Aorta (tissue), 5 donors: ENCODE data around the gene BAX. TPM values are rescaled to one million over a fixed set of nuclear protein-coding genes. Genes with fewer than 3 reads are reported as not detected.

Experiments used
- ATAC-seq: fragments of 200-7000 bp; cut with Tn5 transposase; one replicate; pipeline ENCODE4 v1.9.1; 2022; ENCODE audit warnings: moderate library complexity; ENCODE audit not compliant: low FRiP score
- DNase-seq, 2 donors: peaks; one replicate each; pipeline ENCODE4 v3.0.0-alpha.2; 2020
- H3K27ac ChIP-seq, 2 donors: one replicate each; pipeline ENCODE4 v1.5.1; 2013; ENCODE audit warnings: low read length in 2 of 2, mild to moderate bottlenecking in 2 of 2, moderate library complexity in 2 of 2, control low read depth in 1 of 2, inconsistent platforms in 1 of 2, low read depth in 1 of 2
- H3K27me3 ChIP-seq, 2 donors: one replicate each; pipeline ENCODE4 v1.6.1; 2013; ENCODE audit warnings: control low read depth in 1 of 2, low read length in 1 of 2, mild to moderate bottlenecking in 1 of 2, moderate library complexity in 1 of 2; ENCODE audit not compliant: insufficient read depth in 2 of 2, control insufficient read depth in 1 of 2
- H3K36me3 ChIP-seq, 2 donors: one replicate each; pipeline ENCODE4 v1.6.1; 2013; ENCODE audit warnings: control low read depth in 1 of 2, low read length in 1 of 2, mild to moderate bottlenecking in 1 of 2; ENCODE audit not compliant: insufficient read depth in 2 of 2, control insufficient read depth in 1 of 2
- H3K4me1 ChIP-seq, 2 donors: one replicate each; pipeline ENCODE4 v1.6.1; 2013; ENCODE audit warnings: low read length in 2 of 2, control low read depth in 1 of 2, mild to moderate bottlenecking in 1 of 2, moderate library complexity in 1 of 2; ENCODE audit not compliant: insufficient read depth in 2 of 2, control insufficient read depth in 1 of 2
- H3K4me3 ChIP-seq, 2 donors: one replicate each; pipeline ENCODE4 v1.5.1; 2013; ENCODE audit warnings: low read length in 2 of 2, control low read depth in 1 of 2, mild to moderate bottlenecking in 1 of 2
- H3K9me3 ChIP-seq: one replicate; pipeline ENCODE4 v1.6.1; 2013; ENCODE audit warnings: mild to moderate bottlenecking, low read length; ENCODE audit not compliant: control insufficient read depth
- WGBS, 2 donors: extraction: QIAGEN DNeasy Blood & Tissue Kit; methylation state at CpG; one replicate each; pipeline ENCODE4 v1.1.7; 2013; 5-methylcytosine and 5-hydroxymethylcytosine counted together
- intact Hi-C, 2 donors: fragments of 100-400 bp; cut with DNase I; formaldehyde crosslinking; loops; one replicate each; pipeline versions ENCODE4 v1.14.2 to v1.15.0; 2022
- polyA plus RNA-seq, 2 donors: library from polyadenylated mRNA; stranded (reverse); fragments of 200-250 nt; gene quantifications; one replicate each; pipeline ENCODE4 v1.2.3, GENCODE V29; 2013
- total RNA-seq, 2 donors: library from RNA; stranded (reverse); fragmentation: NEBNext Ultra II Directional; extraction: Animal tissue kit (Norgen Biotek cat#: 25700); gene quantifications; one replicate each; pipeline ENCODE4 v1.2.1, GENCODE V29; 2021
- donor health status: healthy with polysubstance abuse.
- donor health status: Bipolar disorder and iron deficiency.
- donor health status: DM: no; HTN: no; CAD: no.
- donor health status: DM: no; HTN: no; CAD: no.
- donor health status: DM: yes; HTN: yes; CAD: no.

BAX gene
- total and polyA plus RNA-seq, 4 donors: 69.6 to 83.9 (median 80.6) TPM

DNA sequence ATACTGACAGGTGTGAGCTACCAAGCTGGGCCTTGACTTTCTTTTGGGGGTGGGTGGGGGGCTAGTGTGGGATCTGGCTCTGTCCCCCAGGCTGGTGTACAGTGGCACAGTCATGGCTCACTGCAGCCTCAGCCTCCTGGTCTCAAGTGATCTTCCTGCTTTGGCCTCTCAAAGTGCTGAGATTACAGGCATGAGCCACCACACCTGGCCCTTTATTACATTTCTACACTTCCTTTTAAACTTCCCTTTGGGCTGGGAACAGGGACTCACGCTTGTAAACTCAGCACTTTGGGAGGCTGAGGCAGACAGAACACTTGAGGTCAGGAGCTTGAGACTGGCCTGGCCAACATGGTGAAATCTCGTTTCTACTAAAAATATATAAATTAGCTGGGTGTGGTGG lies 22.4 kb downstream of the BAX start:
- no peak for ATAC-seq
- Histone ChIP-seq H3K4me1 (no peaks in the 10 kb centered on the region), H3K27me3 (no peaks in the 10 kb centered on the region), H3K4me3 (no peak overlapping the region), H3K36me3 (peaks cover 0 to 6% of the 10 kb centered on the region in 2 donors), H3K9me3 (no peaks in the 10 kb centered on the region), H3K27ac (no peak overlapping the region)
- DNase-seq: no peak
- intact Hi-C loops: loop anchor here in 1 of 2 donors (10.0 kb wide), 1 partner anchor 332 kb away; the partner anchor contains the start of gene CA11
- WGBS, 2 donors: 62 to 69% methylated on average over 2 of the region's 2 CpGs

DNA sequence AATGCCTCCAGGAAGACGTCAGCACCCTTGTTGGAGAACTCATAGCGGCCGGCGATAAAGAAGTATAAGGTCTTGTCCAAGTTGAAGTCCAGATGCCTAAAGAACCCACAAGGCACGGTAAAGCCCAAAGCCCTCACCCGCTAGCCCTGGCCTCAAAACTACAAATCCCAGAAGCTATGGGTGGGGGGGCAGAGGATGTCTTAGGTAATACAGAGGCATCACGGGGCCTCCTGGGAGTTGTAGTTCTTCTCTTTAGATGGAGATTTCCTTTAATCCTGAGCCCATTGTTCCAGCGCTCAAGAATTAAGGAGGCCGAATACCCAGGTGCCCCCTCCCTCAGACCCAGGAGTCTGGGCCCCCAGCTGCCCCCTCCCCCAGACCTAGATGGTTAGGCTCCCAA lies 27.6 kb downstream of the BAX start:
- Histone ChIP-seq H3K4me1 (no peaks in the 10 kb centered on the region), H3K27ac (no peak overlapping the region), H3K27me3 (no peaks in the 10 kb centered on the region), H3K9me3 (no peaks in the 10 kb centered on the region), H3K4me3 (no peak overlapping the region), H3K36me3 (peaks cover 0 to 2% of the 10 kb centered on the region in 2 donors)
- DNase-seq (no peak), ATAC-seq (no peak)
- intact Hi-C loops: no loop called here
- WGBS, 2 donors: 94% methylated on average over 9 of the region's 9 CpGs

- ATAC-seq (no peak), DNase-seq (no peak)
- Histone ChIP-seq H3K4me3 (no peak overlapping the region), H3K9me3 (no peaks in the 10 kb centered on the region), H3K36me3 (peaks cover 0 to 6% of the 10 kb centered on the region in 2 donors), H3K27me3 (no peaks in the 10 kb centered on the region), H3K4me1 (no peaks in the 10 kb centered on the region), H3K27ac (no peak overlapping the region)
- intact Hi-C loops: no loop called here
- 92 to 93% methylated on average over 13 of the region's 13 CpGs for WGBS, 2 donors
Observed at GRCh38 chr19:48985711-48986110, 31.0 kb downstream of the BAX start.

- Histone ChIP-seq H3K4me1 (no peaks in the 10 kb centered on the region), H3K9me3 (no peaks in the 10 kb centered on the region), H3K27me3 (no peaks in the 10 kb centered on the region), H3K36me3 (peaks cover 0 to 6% of the 10 kb centered on the region in 2 donors), H3K4me3 (no peak overlapping the region), H3K27ac (no peak overlapping the region)
- no peak for ATAC-seq
- 90 to 95% methylated on average over 3 of the region's 3 CpGs for WGBS, 2 donors
- intact Hi-C loops: no loop called here
- DNase-seq: no peak
Observed at GRCh38 chr19:48986211-48986610, 31.5 kb downstream of the BAX start.

- H3K4me3 ChIP-seq: no peak overlapping the region
- H3K4me1 ChIP-seq: no peaks in the 10 kb centered on the region
- WGBS, 2 donors: 89 to 90% methylated on average over 3 to 7 of the region's 7 CpGs
- H3K9me3 ChIP-seq: no peaks in the 10 kb centered on the region
- no peak overlapping the region for H3K27ac ChIP-seq
- no peak for DNase-seq
- H3K27me3 ChIP-seq: no peaks in the 10 kb centered on the region
- no peak for ATAC-seq
- intact Hi-C loops: no loop called here
- H3K36me3 ChIP-seq: peaks cover 0 to 4% of the 10 kb centered on the region in 2 donors
Observed at GRCh38 chr19:48987323-48987722, 32.6 kb downstream of the BAX start.

- intact Hi-C loops: no loop called here
- no peak for ATAC-seq
Observed at GRCh38 chr19:48988286-48988685, 33.6 kb downstream of the BAX start.

DNA sequence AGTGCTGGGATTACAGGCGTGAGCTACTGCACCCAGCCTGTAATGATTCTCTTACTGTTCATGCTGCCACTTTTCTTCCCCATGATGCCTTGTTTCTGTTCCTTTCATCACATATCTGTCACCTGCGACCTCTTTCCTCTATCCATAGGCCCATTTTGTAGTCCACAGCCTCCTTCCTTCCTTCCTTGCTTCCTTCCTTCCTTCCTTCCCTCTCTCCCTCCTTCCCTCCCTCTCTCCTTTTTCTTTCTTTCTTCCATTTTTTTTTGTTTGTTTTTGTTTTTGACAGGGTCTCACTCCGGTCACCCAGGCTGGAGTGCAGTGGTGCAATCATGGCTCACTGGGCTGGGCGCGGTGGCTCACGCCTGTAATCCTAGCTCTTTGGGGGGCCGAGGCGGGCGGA lies 34.2 kb downstream of the BAX start:
- H3K9me3 ChIP-seq: no peaks in the 10 kb centered on the region
- H3K27ac ChIP-seq: no peak overlapping the region
- H3K36me3 ChIP-seq: peaks cover 0 to 4% of the 10 kb centered on the region in 2 donors
- WGBS, 2 donors: 90 to 94% methylated on average over 9 of the region's 9 CpGs
- no peak overlapping the region for H3K4me3 ChIP-seq
- no peak for ATAC-seq
- intact Hi-C loops: no loop called here
- no peaks in the 10 kb centered on the region for H3K4me1 ChIP-seq
- H3K27me3 ChIP-seq: no peaks in the 10 kb centered on the region
- DNase-seq: no peak

More at GRCh38 chr19:48988286-48988685, 33.6 kb downstream of the BAX start:
- Histone ChIP-seq H3K36me3 (peaks cover 0 to 4% of the 10 kb centered on the region in 2 donors), H3K27ac (no peak overlapping the region), H3K4me1 (no peaks in the 10 kb centered on the region), H3K9me3 (no peaks in the 10 kb centered on the region), H3K27me3 (no peaks in the 10 kb centered on the region), H3K4me3 (no peak overlapping the region)
- WGBS, 2 donors: 93 to 95% methylated on average over 7 of the region's 7 CpGs
- no peak for DNase-seq

- H3K27ac ChIP-seq: no peak overlapping the region
- peaks cover 0 to 4% of the 10 kb centered on the region in 2 donors for H3K36me3 ChIP-seq
- no peak overlapping the region for H3K4me3 ChIP-seq
- intact Hi-C loops: loop anchor here in 1 of 2 donors (10.0 kb wide), 1 partner anchor 155 kb away; no protein-coding TSS in a partner anchor
- H3K27me3 ChIP-seq: no peaks in the 10 kb centered on the region
- no peaks in the 10 kb centered on the region for H3K4me1 ChIP-seq
- ATAC-seq: no peak
- H3K9me3 ChIP-seq: no peaks in the 10 kb centered on the region
- no peak for DNase-seq
- WGBS, 2 donors: 52 to 56% methylated on average over 15 to 17 of the region's 17 CpGs
Observed at GRCh38 chr19:48989701-48990291, 35.1 kb downstream of the BAX start.

- intact Hi-C loops: loop anchor here in 1 of 2 donors (10.0 kb wide), 1 partner anchor 154 kb away; no protein-coding TSS in a partner anchor
- H3K9me3 ChIP-seq: no peaks in the 10 kb centered on the region
- no peaks in the 10 kb centered on the region for H3K4me1 ChIP-seq
- H3K36me3 ChIP-seq: peaks cover 0 to 4% of the 10 kb centered on the region in 2 donors
- no peaks in the 10 kb centered on the region for H3K27me3 ChIP-seq
- H3K27ac ChIP-seq: no peak overlapping the region
- no peak for DNase-seq
- ATAC-seq: no peak
- no peak overlapping the region for H3K4me3 ChIP-seq
- 69 to 73% methylated on average over 4 of the region's 4 CpGs for WGBS, 2 donors
Observed at GRCh38 chr19:48990400-48990799, 35.7 kb downstream of the BAX start.
